ENCODE measurements around the gene CAPN14.

The CAPN14 gene

DNA sequence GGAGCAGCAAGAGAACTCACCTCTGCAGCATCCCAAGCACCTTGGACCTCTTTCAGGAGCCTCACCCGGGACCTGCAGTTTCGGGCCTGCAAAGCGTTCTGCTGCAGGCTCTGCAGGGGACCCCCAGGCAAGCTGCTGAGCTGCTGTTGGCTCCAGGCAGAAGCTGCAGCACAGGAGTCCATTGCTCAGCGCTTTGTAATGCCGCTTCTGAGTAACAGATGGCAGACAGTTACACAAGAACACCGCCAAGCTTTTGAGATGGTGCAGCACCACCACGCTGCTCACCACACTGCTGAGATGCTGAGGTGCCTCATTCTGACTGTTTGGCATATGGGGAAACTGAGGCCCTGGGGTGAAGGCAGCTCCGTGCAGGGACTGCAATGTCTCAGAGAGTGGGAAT lies 77.2 kb downstream of the CAPN14 start:
- DNase-seq (ENCODE audit: low read depth in 2 of 2): peak in 1 of 2 experiments; percentile 23

DNA sequence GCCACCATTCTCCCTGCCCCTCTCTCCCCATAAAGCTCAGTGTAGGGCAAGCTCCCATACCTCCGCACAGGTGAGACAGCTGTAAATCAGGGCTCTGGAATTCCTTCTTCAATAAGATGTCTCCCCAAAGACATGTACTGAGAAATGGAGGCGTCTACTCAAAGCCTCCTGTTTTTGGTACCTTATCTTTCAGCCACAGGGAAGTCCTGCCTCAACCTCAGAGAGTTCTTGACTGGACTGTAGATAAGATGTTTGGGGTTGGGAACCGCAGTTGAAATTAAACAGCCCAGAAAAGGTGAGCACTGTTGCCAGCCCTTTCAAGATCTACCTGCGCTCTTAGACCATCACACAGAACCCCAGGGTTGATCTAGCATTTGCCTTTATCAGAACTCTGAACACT lies 77.6 kb downstream of the CAPN14 start:
- no peak for DNase-seq (ENCODE audit: low read depth in 2 of 2)

DNA sequence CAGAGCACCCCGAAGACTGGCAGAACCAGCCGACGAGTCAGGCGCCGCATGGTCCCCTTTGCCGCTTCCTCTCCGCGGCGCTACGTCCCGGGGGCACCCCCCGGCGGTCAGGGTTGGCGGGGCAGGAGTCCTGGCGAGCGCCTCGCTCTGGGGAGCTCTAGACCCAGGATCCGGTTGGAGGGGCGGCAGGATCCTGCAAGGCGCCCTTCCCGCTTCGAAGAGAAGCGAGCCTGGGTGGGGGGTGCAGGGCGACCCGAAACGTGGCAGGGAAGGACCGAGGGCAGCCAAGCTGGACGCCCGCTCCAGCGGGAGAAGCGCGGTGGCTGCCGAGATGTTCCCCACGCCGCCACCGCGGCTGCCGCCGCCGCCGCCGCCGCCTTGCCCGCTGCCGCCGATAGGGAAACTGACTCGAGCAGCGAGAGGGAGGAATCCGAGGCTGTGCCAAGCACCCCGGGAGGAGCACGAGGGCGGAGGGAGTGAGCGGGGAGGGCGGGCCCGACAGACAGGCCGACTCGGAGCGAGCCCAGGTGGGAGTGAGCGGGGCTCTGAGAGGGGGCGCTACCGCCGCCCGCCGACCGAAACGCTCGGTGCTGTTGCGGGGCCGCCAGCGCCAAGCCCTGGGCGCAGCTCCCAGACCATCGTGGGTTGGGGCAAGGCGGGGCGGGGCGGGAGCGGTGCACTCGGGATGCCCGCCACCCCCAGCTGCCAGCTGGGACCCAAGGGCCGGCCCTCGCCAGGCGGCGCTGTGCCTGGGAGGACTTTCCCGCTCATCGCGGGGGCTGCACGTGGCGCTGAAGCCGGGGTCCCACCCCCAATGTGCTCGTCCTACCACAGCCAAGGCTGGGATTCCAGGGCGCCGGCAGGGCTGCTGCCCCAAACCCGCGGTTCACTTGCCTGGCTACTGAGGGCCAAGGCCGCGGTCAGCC lies 79.0 kb downstream of the CAPN14 start, which contains the start of gene GALNT14:
Gene GALNT14, minus strand, starts transcription at position 404 of the 926 bp plus-strand sequence. Its CDS starts 354 bp downstream, at position 50.
- no peak for DNase-seq (ENCODE audit: low read depth in 2 of 2)

DNA sequence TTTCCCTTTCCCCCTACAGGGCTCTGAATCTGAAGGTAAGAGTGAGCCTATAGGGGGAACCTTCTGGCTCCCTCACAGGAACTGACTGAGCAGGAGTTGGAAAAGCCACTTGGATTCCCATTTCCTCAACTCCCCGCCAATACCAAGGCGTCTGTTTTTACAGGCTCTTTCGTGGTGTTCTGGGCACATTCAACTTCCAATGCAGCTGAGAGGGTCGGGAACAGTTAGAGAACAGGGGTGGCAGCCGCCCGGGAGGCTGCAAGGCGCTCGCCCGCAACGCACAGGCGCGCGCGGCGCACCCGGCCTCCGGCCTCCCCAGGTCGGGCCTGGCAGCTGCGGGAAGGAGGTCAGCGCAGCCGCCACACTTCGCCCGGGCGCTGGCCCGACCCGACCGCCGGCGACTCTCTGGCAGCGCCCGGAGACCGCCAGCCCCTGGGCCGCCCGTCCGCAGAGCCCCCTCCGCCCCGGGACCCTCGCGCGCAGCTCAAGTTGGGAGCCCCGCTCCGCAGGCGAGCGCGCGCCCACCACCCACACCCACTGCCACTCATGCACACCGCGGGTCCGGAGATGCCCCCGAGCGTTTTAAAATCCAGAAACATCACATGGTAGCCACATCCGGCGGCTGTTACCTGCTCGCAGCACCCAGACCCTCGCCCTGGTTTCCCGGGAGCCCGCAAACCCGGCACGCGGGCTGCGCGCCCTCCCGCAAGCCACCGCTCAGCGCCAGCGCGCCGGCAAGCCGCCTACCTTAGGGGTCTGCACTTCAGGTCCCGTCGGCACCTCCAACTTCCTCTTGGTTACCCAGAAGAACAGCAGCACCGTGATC lies 79.9 kb downstream of the CAPN14 start:
- DNase-seq (ENCODE audit: low read depth in 2 of 2): no peak

DNA sequence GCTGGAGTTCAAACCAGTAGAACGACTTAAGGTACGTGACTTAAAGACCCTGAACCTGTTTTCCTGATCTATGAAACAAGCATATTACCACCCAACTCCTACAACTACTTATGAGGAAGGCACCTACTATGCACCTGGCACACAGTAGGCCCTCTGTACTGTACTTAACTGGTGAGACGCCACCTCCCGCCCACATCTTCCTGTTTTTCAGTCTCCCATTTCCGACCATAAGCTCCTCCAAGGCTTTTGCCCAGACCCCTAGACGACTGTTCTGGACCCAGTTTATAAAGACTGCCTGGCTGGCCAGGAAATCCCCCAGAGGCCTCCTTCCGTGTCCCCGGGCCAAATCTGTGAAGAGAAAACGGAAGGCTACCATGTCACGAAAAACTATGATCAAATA lies 80.6 kb downstream of the CAPN14 start:
- no peak for DNase-seq (ENCODE audit: low read depth in 2 of 2)

DNA sequence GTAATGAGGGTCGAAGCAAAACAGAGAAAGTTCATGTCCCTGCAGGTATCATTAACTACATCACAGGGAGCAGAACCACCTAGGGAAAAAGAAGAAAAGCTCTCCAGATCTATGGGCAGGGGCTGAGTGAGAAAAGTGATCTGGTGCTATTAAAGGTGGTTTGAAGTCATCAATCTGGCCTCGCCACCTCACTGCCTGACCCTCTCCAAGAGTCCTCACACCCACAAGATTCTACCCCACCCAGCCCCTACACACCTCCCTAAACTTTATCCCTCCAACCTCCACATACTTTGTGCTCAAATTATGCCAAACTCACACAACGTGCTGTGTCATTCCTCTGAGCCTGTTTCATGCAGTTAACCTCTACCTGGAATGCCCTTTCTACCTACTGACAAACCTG lies 81.3 kb downstream of the CAPN14 start:
- no peak for DNase-seq (ENCODE audit: low read depth in 2 of 2)

DNA sequence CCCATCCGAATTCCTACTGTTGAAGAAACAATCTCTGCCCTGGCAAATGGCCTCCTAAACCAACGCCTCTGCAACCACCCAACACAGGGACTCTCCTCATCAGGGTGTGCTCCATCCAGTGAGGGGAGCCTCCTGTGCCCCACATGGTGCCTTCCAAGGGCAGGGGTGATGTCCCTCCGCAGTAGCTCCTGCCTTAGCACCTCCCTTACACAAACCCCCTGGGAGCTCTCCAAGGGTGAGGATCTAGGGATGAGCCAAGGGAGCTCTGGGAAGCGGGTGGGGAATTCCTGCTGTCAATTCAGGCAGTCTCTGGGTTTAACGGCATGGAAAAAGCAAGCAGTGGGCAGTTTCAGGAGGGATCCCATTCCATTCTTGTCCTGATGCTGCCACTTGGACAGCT lies 82.8 kb downstream of the CAPN14 start:
- no peak for DNase-seq (ENCODE audit: low read depth in 2 of 2)

DNA sequence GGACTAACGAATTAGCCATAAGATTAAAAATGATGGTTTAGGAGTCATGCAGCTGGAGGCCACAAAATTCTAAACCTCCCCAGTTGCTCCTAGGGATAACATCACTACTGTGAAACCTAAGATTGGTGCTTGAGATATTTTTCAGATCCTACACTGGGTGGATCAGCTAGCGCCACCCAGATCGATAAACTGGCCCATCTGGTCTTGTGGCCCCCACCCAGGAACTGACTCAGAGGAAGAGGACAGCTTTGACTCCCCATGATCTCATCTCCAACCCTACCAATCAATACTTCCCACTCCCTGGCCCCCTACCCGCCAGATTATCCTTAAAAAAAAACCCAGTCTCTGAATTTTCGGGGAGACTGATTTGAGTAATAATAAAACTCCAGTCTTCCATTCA lies 84.5 kb downstream of the CAPN14 start:
- no peak for DNase-seq (ENCODE audit: low read depth in 2 of 2)

DNA sequence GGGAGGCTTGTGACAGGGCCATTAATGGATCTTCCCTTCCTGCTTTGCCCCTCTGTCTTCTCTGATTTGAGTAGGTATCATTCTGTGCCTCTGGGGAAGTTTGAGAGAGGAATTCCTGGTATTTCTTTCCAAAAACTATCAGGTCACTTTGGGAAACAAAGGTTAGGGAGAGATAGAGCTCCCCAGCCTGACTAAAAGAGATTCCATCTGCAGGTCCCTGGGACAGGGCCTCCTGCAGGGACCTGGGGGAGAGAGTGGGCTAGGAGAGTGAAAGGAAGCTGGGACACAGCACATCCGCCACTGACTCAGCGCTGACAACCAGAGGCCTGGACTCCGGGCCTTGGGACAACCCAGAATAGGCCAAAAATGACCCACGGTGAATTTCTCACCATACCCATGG lies 85.4 kb downstream of the CAPN14 start:
- no peak for DNase-seq (ENCODE audit: low read depth in 2 of 2)

DNA sequence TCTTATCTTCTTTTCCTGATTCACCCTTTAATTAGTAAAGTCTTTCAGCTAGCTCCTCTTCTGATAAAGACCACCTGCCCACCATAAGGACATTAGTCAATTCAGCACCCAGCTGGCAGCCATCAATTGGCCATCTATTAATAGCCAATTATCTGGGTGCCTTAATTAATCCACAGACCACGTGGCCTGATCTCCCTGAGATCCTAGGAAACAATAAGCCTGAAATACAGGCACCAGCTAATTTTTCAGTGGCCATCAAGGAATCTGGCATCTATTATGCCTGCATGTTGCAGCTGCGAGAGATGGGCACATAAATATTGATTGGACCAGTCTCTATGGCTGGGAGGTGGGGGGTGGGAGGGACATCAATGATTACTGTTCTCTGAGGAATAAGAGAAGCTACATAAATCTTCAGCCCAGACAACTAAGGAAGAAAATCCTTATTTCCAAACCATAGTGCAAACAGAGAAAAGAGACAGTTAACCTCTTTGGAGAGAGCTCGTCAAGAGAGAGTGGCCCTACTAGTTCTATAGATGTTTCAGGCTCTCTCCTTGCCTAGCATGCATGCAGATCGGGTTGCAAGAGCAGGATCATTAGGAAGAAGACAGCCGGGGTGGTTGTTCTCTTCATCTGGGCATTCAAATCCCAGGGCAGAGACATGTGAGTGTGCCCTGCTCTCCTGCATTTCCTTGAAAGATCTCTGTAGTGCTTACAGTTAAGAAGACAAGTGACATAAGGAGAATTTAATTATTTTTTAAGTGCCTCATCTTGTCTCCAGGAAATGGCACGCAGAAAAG lies 87.7 kb downstream of the CAPN14 start:
- no peak for DNase-seq (ENCODE audit: low read depth in 2 of 2)

DNA sequence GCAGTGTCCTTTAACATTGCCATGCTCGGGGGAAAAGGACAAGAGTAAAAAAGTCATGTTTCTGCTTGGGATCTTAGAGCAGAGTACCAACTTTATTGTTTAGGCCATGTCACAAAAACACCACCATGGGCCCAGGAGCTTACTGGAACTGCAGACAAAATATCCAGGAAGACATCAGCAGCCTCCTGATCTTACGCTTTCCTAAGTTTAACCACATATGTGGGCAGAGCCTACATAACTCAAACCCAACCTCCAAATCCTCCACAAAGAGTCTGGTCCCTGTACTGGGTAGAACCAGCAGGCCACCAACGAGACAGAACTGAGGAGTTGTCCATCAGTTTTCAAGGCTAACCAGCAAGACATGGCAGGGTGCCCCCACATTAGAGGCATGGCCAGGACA lies 89.4 kb downstream of the CAPN14 start:
- DNase-seq (ENCODE audit: low read depth in 2 of 2): no peak

DNA sequence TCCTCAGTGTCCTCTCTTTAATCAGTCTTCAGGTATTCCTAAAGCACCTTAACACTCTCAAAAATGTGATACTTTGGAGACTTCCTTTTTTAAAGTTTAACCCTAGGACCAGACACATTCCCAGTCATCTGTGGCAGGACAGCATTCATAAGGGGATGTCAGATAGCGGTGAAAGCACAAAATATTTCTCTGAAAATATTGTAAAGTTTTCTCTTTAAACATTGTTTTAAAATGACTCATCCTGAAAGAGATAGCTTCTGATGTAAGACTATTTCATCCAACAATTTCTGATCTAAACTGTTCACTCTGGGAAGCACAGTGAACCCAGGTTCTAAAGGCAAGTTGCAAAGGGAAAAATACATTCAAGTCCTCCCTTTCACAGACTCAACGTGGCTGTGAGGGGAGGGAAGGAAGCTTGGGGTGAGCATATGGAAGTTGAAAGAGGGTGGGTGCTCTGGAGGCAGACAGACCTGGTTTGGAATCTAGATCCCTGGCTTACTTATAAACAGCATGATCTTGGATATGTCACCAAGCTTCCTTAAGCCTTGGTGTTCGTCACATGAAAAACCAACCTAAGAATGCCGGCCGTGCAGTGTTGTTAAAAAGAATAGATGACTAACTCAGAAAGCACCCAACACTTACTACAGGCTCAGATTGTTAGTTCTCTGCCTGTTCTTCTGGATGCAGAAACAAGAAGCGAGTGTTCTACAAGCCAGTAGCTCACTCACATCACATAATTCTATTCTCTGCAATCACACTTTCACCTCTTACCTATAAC lies 91.2 kb downstream of the CAPN14 start:
- no peak for DNase-seq (ENCODE audit: low read depth in 2 of 2)

DNA sequence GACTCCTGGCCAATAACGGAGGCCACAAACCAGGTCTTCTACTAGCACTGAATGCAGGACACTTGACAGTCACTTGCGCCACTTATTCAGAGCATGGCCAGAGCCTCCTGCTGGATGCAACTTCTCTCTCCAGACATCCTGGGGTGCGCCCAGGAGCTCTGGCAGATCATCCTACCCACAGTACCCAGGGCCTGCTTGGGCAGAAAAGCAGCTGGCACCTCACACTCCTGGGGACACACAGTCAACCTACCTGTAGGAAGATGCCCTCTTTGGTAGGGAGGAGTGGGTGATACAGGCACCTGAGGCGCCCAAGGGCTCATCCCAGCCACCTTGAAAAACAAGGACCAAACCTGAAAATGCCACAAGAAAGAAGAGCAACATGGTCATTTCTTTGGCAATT lies 92.4 kb downstream of the CAPN14 start:
- DNase-seq (ENCODE audit: low read depth in 2 of 2): no peak

Data from fibroblast of skin of left biceps (primary cell).